Spleen (tissue), 11 donors: ENCODE measurements around the gene MLH3. TPM values are rescaled to one million over a fixed set of nuclear protein-coding genes. Genes with fewer than 3 reads are reported as not detected.

Source experiments
- DNase-seq: peaks from one replicate; pipeline ENCODE4 v3.0.0-alpha.2; 2020
- H3K27ac ChIP-seq, 8 donors: fragments of 200-600 bp; sonication (generic) in 7 of 8; 1 replicate in 4 of 8; 2 replicates in 4 of 8; pipeline versions ENCODE4 v1.5.0 to v1.8.0; 2016 to 2021; ENCODE audit warnings: inconsistent platforms in 4 of 8, mild to moderate bottlenecking in 4 of 8, moderate library complexity in 1 of 8
- H3K27me3 ChIP-seq, 7 donors: fragments of 200-600 bp; sonication (generic) in 6 of 7; replicated peaks in 1 of 7; 1 replicate in 4 of 7; 2 replicates in 3 of 7; pipeline versions ENCODE4 v1.5.0 to v1.8.0; 2016 to 2021; ENCODE audit warnings: inconsistent platforms in 3 of 7, mild to moderate bottlenecking in 1 of 7
- H3K36me3 ChIP-seq, 6 donors: fragments of 200-600 bp; sonication (generic) in 5 of 6; 1 replicate in 4 of 6; 2 replicates in 2 of 6; pipeline versions ENCODE4 v1.5.0 to v1.8.0; 2016 to 2021; ENCODE audit warnings: inconsistent platforms in 2 of 6
- H3K4me1 ChIP-seq, 6 donors: fragments of 200-600 bp; sonication (generic) in 5 of 6; 1 replicate in 3 of 6; 2 replicates in 3 of 6; pipeline versions ENCODE4 v1.5.0 to v1.8.0; 2016 to 2021; ENCODE audit warnings: inconsistent platforms in 3 of 6
- H3K4me3 ChIP-seq, 8 donors: fragments of 200-600 bp; sonication (generic) in 7 of 8; 1 replicate in 4 of 8; 2 replicates in 4 of 8; pipeline versions ENCODE4 v1.5.0 to v1.8.0; 2016 to 2021; ENCODE audit warnings: inconsistent platforms in 4 of 8, mild to moderate bottlenecking in 4 of 8, moderate library complexity in 2 of 8
- H3K9me3 ChIP-seq, 8 donors: fragments of 200-600 bp; sonication (generic) in 7 of 8; 1 replicate in 4 of 8; 2 replicates in 4 of 8; pipeline versions ENCODE4 v1.5.0 to v1.8.0; 2016 to 2021; ENCODE audit warnings: inconsistent platforms in 4 of 8
- CTCF ChIP-seq, 11 experiments: fragments of 200-600 bp in 7 of 11; fragments of 450-650 bp in 4 of 11; sonication (generic) in 4 of 11; IDR thresholded peaks in 8 of 11; conservative IDR thresholded peaks in 3 of 11; 1 replicate in 7 of 11; 2 replicates in 4 of 11; pipeline versions ENCODE4 v1.4.0 to v1.8.0; 2016 to 2021; ENCODE audit warnings: antibody characterized with exemption in 11 of 11, inconsistent platforms in 4 of 11, mild to moderate bottlenecking in 1 of 11
- POLR2A ChIP-seq, 3 donors: fragments of 450-650 bp; IDR thresholded peaks; one replicate each; pipeline ENCODE4 v1.5.1; 2017; ENCODE audit warnings: antibody characterized with exemption in 3 of 3, mild to moderate bottlenecking in 1 of 3
- POLR2AphosphoS5 ChIP-seq, 3 donors: sonication (generic); formaldehyde crosslinking; IDR thresholded peaks; one replicate each; pipeline ENCODE4 v1.5.1; 2017; ENCODE audit warnings: antibody characterized with exemption in 3 of 3
- WGBS, 5 donors: extraction: QIAGEN DNeasy Blood & Tissue Kit in 3 of 5; methylation state at CpG; one replicate each; pipeline versions ENCODE4 v1.1.5 to v1.1.7; 2013 to 2018; 5-methylcytosine and 5-hydroxymethylcytosine counted together
- intact Hi-C: fragments of 100-400 bp; cut with DNase I; formaldehyde crosslinking; loops from one replicate; pipeline ENCODE4 v1.15.0; 2023; ENCODE audit warnings: low total_unique reads
- polyA plus RNA-seq, 3 donors: library from polyadenylated mRNA; stranded (reverse); fragments of 200-250 nt; gene quantifications; one replicate each; pipeline ENCODE4 v1.2.1, GENCODE V29; 2013
- total RNA-seq, 7 donors: library from RNA; depleted of rRNA in 3 of 7; stranded (reverse); fragments of >200 nt in 3 of 7; fragmentation: NEBNext Ultra II Directional in 4 of 7; extraction: Animal tissue kit (Norgen Biotek cat#: 25700) in 4 of 7; gene quantifications; one replicate each; pipeline versions ENCODE4 v1.1.0 to v1.2.1, GENCODE V29; 2016 to 2021
- donor health status: healthy with polysubstance abuse.
- donor health status: DM: no; HTN: no; CAD: no; lungs with moderate emphysema.
- donor health status: DM: no; HTN: no; CAD: no.
- donor health status: Bipolar disorder and iron deficiency.
- donor health status: healthy.
- donor health status: DM: no; HTN: no; CAD: no.
- donor health status: DM: yes; HTN: yes; CAD: no.

MLH3 gene
- total and polyA plus RNA-seq, 10 donors = 14.8 to 37.7 (median 28.6) TPM

- H3K36me3 ChIP-seq = no peaks in the 10 kb centered on the region
- no peak for TF ChIP-seq POLR2A (IDR thresholded peaks at IDR 0.05)
- no peak for TF ChIP-seq POLR2AphosphoS5 (IDR thresholded peaks at IDR 0.05)
- no peak for TF ChIP-seq CTCF (IDR thresholded peaks at IDR 0.05 in 8 of 11, conservative IDR thresholded peaks at IDR 0.05 in 3 of 11)
- no peaks in the 10 kb centered on the region for H3K9me3 ChIP-seq
- H3K4me1 ChIP-seq = peaks cover 0 to 16% (median 3%) of the 10 kb centered on the region in 6 donors
- H3K27ac ChIP-seq = peak overlapping the region in 2 of 8 donors; percentile 14 to 24
- H3K27me3 ChIP-seq = no peaks in the 10 kb centered on the region
- intact Hi-C loops = no loop called here
- no peak for DNase-seq
- H3K4me3 ChIP-seq = no peak overlapping the region
- 88 to 97% (median 91%) methylated on average over 4 of the region's 4 CpGs for WGBS, 5 donors
Observed at GRCh38 chr14:74980398-74980730, 70.9 kb downstream of the MLH3 start.

- WGBS, 5 donors = 74 to 90% (median 81%) methylated on average over 21 to 23 of the region's 23 CpGs
- TF ChIP-seq CTCF (IDR thresholded peaks at IDR 0.05 in 8 of 11, conservative IDR thresholded peaks at IDR 0.05 in 3 of 11) (no peak), POLR2AphosphoS5 (IDR thresholded peaks at IDR 0.05) (no peak), POLR2A (IDR thresholded peaks at IDR 0.05) (no peak)
- no peak overlapping the region for H3K4me3 ChIP-seq
- no peak for DNase-seq
- intact Hi-C loops = no loop called here
- no peaks in the 10 kb centered on the region for H3K36me3 ChIP-seq
- no peaks in the 10 kb centered on the region for H3K27me3 ChIP-seq
- no peaks in the 10 kb centered on the region for H3K9me3 ChIP-seq
- H3K4me1 ChIP-seq = peaks cover 0 to 16% (median 3%) of the 10 kb centered on the region in 6 donors
- H3K27ac ChIP-seq = peak overlapping the region in 1 of 8 donors; percentile 0
Observed at GRCh38 chr14:74979442-74980397, 71.5 kb downstream of the MLH3 start.

- DNase-seq = no peak
- Histone ChIP-seq H3K36me3 (no peaks in the 10 kb centered on the region), H3K4me3 (no peak overlapping the region), H3K27me3 (no peaks in the 10 kb centered on the region), H3K9me3 (no peaks in the 10 kb centered on the region), H3K27ac (no peak overlapping the region), H3K4me1 (peaks cover 0 to 16% (median 4%) of the 10 kb centered on the region in 6 donors)
- intact Hi-C loops = no loop called here
- no peak for TF ChIP-seq POLR2A (IDR thresholded peaks at IDR 0.05)
- no peak for TF ChIP-seq POLR2AphosphoS5 (IDR thresholded peaks at IDR 0.05)
- WGBS, 5 donors = 69 to 87% (median 84%) methylated on average over 4 of the region's 4 CpGs
Observed at GRCh38 chr14:74979029-74979428, 72.2 kb downstream of the MLH3 start.

- WGBS, 5 donors = 90 to 96% (median 93%) methylated on average over 9 to 11 of the region's 11 CpGs
- no peaks in the 10 kb centered on the region for H3K27me3 ChIP-seq
- no peaks in the 10 kb centered on the region for H3K36me3 ChIP-seq
- no peak overlapping the region for H3K4me3 ChIP-seq
- DNase-seq = no peak
- intact Hi-C loops = no loop called here
- H3K27ac ChIP-seq = no peak overlapping the region
- TF ChIP-seq CTCF (IDR thresholded peaks at IDR 0.05 in 8 of 11, conservative IDR thresholded peaks at IDR 0.05 in 3 of 11) = no peak
- no peak for TF ChIP-seq POLR2AphosphoS5 (IDR thresholded peaks at IDR 0.05)
- no peak for TF ChIP-seq POLR2A (IDR thresholded peaks at IDR 0.05)
- H3K4me1 ChIP-seq = peaks cover 0 to 20% (median 9%) of the 10 kb centered on the region in 6 donors
- H3K9me3 ChIP-seq = no peaks in the 10 kb centered on the region
Observed at GRCh38 chr14:74978416-74978947, 72.8 kb downstream of the MLH3 start.
